Measurements from ENCODE around the gene CDSN. TPM values are rescaled to one million over a fixed set of nuclear protein-coding genes. Genes with fewer than 3 reads are reported as not detected.
"Not testable (repeated sequence)": the region's sequence is repeated elsewhere in the genome, so short reads cannot be mapped to it uniquely, and the experiment has no call there.

Gene CDSN, protein sequence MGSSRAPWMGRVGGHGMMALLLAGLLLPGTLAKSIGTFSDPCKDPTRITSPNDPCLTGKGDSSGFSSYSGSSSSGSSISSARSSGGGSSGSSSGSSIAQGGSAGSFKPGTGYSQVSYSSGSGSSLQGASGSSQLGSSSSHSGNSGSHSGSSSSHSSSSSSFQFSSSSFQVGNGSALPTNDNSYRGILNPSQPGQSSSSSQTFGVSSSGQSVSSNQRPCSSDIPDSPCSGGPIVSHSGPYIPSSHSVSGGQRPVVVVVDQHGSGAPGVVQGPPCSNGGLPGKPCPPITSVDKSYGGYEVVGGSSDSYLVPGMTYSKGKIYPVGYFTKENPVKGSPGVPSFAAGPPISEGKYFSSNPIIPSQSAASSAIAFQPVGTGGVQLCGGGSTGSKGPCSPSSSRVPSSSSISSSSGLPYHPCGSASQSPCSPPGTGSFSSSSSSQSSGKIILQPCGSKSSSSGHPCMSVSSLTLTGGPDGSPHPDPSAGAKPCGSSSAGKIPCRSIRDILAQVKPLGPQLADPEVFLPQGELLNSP
- 0.06 TPM for polyA plus RNA-seq (ENCODE audit: insufficient read length)

- DNase-seq (ENCODE audit: low read depth) = no peak
Measured at GRCh38 chr6:31120151-31120915, at the start of gene CDSN. Gene CDSN (minus strand): TSS chr6:31120446. CDS start chr6:31120419, 27 bp downstream.

DNA sequence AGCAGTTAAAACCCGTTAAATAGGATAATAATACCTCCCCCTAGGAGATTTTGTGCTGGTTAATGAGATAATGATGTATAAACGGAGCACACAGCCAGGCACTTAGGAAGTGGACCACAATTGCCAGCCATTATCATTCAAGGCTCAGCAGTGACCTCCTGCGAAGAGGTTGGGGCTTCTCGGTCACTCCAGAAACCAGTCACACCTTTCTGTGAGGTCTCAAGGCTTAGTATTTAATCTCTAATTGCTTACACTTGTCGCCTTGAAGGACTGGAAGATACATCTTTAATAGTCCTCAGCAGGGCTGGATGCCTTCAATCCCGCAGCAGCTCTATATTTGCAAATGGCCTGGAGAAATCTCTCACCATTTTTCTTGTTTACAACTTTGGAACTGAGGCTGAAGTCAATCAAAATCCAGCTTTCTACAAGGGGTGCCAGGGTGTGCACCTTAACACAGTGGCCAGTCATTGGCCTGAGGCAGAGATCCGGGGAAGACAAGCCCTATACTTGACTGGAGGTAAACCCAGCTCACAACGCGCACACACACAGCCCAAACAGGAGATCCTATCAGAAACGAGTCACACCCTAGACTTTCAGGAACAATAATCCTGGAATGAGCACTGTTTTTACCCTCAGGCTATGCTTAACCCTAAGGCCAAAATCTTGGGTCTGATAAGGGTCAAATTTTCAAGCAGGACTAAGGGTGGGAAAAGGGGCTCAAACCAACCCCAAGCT is 49.0 kb upstream of the CDSN start:
- DNase-seq (ENCODE audit: low read depth) = no peak

- no peak for DNase-seq (ENCODE audit: low read depth)
Measured at GRCh38 chr6:31168606-31169005, 48.4 kb upstream of the CDSN start.

GRCh38 chr6:31165986-31166385 is 45.7 kb upstream of the CDSN start:
- no peak for DNase-seq (ENCODE audit: low read depth)

- not testable (repeated sequence) for DNase-seq (ENCODE audit: low read depth)
Measured at GRCh38 chr6:31165064-31165832, 45.0 kb upstream of the CDSN start.

DNA sequence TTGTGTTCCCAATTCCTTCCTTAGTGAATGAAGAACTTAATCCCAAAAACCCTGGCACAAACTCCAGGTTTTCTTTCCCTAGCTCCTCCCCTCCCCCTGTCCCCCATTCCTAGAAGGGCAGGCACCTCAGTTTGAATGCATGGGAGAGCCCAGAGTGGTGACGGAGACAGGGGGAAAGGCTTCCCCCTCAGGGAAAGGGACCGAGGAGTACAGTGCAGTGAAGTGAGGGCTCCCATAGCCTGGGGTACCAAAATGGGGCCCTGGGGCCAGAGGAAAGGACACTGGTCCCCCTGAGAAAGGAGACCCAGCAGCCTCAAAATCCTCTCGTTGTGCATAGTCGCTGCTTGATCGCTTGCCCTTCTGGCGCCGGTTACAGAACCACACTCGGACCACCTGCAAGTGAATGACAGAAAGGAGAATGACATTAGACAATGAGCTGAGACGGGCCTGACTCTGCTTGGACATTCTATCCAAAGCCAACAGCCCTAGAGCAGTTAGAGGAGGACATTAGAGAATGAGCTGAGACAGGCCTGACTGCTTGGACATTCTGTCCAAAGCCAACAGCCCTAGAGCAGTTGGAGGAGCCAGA is 44.3 kb upstream of the CDSN start:
- DNase-seq (ENCODE audit: low read depth) = not testable (repeated sequence)

- no peak for DNase-seq (ENCODE audit: low read depth)
Measured at GRCh38 chr6:31163922-31164321, 43.7 kb upstream of the CDSN start.

- no peak for DNase-seq (ENCODE audit: low read depth)
Measured at GRCh38 chr6:31162463-31163165, 42.4 kb upstream of the CDSN start.

GRCh38 chr6:31161216-31162126 is 41.2 kb upstream of the CDSN start:
- no peak for DNase-seq (ENCODE audit: low read depth)

DNA sequence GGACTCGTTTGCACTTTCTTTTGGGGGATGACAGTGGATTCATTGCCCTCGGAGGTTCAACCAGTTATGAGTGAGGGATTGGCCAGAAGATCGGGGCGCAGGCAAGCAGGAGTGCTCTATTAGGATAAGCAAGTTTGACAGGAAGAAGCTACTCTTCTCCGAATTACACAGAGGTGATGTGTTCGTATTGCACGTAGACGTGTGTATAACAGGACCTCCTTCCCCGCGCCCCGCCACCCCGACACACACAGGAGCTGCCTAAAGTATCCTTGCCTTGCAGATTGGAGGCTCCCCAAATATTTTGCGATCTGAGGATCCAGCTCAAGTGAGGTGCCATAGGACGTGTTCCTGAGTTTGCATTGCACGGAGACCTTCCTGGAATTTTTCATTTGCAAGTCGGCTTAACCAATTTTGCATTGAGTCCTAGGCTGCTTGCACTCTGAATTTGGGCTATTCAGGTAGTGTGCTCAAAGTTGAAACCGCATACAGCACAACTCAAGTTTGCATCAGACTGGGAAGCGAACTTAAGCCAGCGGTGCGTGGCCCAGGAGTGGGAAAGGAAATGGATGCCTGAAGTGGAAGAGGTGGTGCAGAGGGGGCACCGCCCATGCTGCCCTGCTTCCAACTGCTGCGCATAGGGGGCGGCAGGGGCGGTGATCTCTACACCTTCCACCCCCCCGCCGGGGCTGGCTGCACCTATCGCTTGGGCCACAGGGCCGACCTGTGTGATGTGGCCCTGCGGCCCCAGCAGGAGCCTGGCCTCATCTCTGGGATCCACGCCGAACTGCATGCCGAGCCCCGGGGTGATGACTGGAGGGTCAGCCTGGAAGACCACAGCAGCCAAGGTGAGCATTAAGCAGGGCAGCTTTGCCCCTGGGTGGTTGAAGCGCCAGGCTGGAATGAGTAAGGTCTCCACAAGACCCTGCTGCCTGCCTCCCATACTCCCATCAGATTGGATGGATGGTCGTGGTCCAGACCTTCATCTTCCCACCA is 38.9 kb upstream of the CDSN start:
- no peak for DNase-seq (ENCODE audit: low read depth)

- peak; percentile 98 for DNase-seq (ENCODE audit: low read depth)
Measured at GRCh38 chr6:31158140-31158862, 38.1 kb upstream of the CDSN start, which contains the start of gene TCF19. Gene TCF19 (plus strand): TSS chr6:31158589. CDS start chr6:31159470, 881 bp downstream.

DNA sequence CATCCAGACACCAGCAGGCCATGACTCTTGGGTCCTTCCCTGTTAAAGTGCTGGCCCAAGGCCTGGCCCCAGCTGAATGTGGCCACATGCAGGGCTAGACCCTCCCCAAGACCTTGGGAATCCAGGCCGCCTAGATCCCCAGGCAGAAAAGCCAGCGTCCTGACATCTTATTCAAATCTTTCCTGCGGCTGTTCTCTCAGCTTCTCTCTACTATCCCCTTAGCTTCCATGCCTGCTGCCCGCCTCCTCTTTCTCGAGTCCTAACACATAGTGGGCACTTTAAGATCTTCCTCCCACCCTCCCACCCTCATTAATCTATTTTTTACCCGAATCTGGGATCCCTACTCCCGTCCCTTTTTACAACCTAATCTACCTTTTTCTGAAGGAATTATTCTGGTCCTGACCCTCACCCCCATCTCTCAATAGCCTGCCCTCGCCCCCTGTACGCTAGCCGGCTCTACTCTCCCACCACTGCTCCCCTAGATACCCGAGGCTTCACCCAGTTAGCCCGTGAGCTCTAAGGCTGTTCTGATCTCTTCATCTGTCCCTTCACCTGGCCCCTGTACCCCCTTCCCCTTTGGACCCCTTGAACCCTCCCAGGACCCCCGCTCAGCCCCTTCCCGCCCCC is 37.4 kb upstream of the CDSN start, which contains the start of gene CCHCR1:
Gene CCHCR1, minus strand, starts transcription at position 290 of the 627 bp plus-strand sequence. Its CDS starts 202 bp downstream, at position 88.
- no peak for DNase-seq (ENCODE audit: low read depth)

- no peak for DNase-seq (ENCODE audit: low read depth)
Measured at GRCh38 chr6:31156641-31157040, 36.4 kb upstream of the CDSN start.

DNA sequence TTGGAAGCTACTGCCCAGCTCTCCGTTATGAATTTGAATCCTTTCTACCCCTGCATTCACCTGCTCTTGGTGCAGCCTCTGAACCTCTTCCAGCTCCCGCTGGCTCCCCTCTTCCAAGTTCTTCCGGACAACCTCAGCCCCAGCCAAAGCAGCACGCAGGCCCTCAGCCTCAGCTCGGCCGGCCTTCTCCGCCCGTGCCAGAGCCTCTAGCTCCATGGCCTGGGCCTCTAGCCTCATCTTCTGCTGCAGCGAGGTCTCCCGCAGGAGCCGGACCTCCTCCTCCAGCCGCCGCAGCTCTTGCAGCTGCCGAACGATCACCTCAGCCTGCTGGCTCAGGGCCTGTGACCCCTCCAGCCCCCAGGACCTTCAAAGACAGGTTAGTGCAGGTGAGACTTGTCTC is 34.2 kb upstream of the CDSN start:
- no peak for DNase-seq (ENCODE audit: low read depth)

DNA sequence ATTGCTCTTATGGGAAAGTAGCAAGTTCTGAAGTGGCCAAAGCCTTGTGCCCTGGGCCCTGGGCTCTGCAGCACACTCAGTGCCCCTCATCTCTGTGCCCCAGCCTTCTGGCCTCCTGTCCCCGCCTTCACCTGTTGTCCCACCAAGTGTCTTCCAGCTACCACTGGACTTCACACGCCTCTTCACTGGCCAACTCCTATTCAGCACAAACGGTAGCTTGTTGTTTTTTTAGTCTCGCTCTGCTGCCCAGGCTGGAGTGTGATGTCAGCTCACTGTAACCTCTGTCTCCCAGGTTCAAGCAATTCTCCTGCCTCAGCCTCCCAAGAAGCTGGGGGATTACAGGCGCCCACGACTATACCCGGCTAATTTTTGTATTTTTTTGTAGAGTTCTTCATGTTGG is 32.5 kb upstream of the CDSN start:
- DNase-seq (ENCODE audit: low read depth) = no peak

DNA sequence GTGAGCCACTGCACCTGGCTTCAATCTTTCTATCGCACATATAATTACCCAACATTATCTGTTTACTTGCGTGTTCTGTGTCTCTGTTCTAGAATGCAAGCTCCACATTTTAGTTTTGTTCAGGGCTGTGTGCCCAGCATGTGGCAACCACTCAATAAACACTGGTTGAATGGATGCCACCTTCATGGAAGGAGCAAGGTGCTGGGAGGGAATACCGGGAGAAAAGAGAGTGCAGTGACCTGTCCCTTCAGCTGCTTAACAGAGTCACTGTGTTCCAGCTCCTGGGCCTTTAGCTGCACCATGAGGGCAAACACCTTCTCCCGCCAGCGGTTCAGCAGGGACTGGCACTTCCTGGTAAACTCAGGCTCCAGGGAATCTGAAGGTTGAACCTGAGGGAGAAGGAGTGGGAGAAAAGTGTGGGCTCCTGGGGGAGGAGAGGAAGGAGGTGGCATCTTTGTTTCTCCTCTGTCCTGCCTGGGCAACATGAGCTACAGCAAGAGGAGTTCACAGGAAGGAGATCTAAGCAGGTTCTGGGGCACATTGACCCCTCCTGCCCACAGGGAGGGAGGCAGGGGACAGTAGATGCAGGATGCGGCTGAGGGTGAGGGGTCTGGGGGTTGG is 29.7 kb upstream of the CDSN start:
- no peak for DNase-seq (ENCODE audit: low read depth)

Measured in forelimb muscle (tissue), 1 donor.